Thyroid gland (tissue), 4 donors: ENCODE measurements around the gene PLEKHA5.

ENCODE experiments used
- POLR2A ChIP-seq, 2 donors: fragments of 450-650 bp; IDR thresholded peaks; one replicate each; pipeline ENCODE4 v1.6.1; 2017; ENCODE audit warnings: antibody characterized with exemption in 2 of 2, mild to moderate bottlenecking in 2 of 2, moderate library complexity in 1 of 2
- TF ChIP-seq, protein P1 (sequence below), 6 experiments: fragments of 200-600 bp in 3 of 6; fragments of 450-650 bp in 3 of 6; sonication (generic) in 3 of 6; IDR thresholded peaks; one replicate each; pipeline ENCODE4 v1.5.1; 2016 to 2019; ENCODE audit warnings: antibody characterized with exemption in 6 of 6, mild to moderate bottlenecking in 2 of 6, inconsistent platforms in 1 of 6, moderate library complexity in 1 of 6

DNA sequence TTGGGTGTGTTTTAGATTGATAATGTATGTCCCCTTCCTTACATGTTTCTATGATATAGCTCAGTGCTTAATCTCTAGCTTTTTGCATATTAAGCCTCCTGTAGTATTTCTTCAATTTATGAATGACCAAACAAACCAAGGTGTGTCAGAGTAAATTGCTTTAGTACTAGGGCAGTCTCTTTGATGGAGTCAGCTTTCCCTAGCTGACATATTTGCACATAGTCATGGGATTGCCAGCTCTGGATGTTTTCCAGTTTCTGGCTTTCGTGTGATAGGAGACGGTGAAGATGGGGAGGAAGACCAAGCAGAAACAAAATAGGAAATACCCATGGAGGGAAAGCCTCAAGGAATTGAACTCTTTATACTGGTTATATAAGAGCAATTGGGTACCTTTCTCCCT lies 148.9 kb downstream of the PLEKHA5 start:
- TF ChIP-seq, protein P1, sequence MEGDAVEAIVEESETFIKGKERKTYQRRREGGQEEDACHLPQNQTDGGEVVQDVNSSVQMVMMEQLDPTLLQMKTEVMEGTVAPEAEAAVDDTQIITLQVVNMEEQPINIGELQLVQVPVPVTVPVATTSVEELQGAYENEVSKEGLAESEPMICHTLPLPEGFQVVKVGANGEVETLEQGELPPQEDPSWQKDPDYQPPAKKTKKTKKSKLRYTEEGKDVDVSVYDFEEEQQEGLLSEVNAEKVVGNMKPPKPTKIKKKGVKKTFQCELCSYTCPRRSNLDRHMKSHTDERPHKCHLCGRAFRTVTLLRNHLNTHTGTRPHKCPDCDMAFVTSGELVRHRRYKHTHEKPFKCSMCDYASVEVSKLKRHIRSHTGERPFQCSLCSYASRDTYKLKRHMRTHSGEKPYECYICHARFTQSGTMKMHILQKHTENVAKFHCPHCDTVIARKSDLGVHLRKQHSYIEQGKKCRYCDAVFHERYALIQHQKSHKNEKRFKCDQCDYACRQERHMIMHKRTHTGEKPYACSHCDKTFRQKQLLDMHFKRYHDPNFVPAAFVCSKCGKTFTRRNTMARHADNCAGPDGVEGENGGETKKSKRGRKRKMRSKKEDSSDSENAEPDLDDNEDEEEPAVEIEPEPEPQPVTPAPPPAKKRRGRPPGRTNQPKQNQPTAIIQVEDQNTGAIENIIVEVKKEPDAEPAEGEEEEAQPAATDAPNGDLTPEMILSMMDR (IDR thresholded peaks at IDR 0.05), result no peak
- TF ChIP-seq POLR2A (IDR thresholded peaks at IDR 0.05), result no peak
